Measurements from ENCODE around the gene SLC25A5.
"Not testable (repeated sequence)": the region's sequence is repeated elsewhere in the genome, so short reads cannot be mapped to it uniquely, and the experiment has no call there.

SLC25A5 gene

DNA sequence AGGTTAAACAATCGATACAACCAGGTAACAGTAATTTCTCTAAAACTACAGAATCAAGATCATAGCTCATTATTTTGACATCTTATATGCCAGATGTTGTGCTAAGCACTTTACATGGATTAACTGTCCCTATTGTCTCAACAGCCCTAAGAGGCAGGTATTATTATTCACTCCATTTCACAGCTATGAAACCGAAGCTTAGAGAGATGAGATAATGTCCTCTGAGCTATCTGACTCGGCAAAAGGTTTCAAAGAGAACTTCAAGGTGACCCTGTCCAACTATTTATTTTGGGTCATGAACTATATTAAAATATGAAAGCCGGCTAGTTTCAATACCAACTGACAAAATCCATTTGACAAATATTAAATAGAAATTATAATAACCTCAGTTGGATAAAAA lies 10.3 kb downstream of the SLC25A5 start:
- DNase-seq, result no peak

DNA sequence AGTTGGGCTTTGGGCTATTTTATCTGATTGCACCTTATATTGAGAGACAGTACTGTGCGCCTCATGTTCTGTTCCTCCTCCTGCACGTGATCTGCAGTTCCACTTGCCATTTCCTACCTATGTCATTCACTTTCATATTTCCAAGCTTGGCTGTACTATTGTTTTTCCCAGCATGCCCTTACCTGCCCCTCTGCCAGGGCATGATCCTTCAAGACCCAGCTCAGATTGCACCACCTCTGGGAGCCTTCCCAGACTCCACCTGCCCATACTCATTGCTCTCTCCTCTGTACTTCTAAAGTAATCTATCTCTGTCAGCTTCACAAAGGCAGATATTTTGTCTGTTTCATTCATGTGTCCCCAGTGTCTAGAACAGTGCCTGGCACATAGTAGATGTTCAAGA lies 11.6 kb downstream of the SLC25A5 start:
- DNase-seq, result no peak

DNA sequence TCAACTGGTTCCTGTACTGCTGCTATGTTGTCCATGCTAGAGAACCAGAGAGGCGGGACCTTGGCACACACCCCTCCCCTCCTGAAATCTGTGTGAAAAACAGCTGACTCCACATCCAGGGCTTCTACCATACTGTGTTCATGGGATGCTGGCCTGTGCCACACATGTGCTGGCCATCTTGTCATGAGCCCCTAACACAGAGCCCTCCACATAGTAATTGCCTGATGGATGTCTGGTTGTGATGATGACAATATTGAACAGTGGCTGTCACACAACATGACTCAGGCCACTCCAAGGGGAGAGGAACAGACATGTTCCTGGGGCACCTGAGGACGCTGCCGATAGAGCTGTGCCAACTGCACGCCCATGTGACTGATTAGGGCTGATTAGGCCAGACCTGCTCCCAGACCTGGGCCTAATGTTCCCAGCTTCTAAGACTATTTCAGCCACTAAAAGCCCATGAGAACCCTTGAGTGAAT lies 13.1 kb downstream of the SLC25A5 start:
- no peak for DNase-seq

DNA sequence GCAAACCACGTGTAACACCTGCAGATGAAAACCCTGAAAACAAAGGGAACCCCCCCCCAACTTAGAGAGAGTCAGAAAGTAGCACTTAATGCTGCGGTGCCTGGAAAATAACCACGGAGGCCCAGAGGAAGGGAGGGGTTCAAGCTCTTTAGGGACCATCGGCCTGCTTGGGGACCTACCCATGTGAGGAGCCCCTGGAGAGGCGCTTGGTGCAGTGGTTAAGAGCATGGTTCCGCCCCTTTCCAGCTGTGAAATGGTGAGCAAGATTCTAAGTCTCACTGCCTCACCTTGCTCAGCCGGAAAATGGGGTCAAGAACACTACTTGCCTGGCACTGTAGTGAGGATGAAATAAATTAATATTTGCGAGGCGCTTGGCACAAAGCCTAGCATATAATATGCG lies 13.8 kb downstream of the SLC25A5 start:
- no peak for DNase-seq

DNA sequence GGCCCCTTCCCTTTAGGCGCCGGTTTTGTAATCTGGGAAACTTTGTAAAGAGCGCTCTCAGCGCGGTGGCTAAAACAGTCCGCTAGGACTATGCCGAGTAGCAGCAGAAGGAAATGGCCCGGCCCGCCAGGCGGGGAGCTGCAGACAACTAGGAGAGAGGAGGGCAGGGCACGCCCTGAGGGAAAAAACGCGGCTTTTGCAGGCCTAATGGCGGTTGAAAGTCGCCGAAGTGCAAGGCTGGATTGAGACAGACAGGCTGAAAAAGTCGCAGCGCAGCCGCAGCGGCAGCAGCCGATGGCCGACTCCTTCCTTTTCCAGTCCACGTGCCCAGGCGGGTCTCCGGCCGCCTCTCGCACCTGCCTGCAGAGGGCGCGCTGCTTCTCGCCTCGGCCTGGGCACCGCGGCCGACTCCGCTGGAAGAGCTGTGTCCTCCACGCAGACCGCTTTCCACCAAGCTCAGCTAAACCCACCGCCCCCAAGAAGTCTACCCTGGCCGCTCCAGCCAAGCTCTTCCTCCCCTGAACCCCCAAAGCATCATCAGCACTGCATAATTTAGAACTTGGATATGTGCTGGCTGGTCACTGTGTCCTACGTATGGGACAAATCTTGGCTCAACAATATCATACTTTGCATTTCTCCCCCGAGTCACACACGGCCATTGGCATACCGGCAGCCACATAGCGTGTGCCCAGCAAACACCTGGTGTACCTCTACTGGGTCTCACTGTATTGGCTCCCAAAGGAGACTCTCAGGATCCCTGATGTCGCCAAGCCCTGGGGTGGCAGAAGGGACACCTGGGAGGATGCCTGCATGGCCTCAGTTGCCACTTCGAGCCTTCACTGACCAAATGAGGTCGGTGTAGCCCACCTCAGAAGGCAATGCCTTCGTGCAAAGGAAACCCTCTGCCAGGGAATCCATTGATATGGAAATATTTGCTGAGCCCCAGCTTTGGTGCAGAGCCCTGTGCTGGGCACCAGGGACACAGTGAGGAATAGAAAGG lies 14.5 kb downstream of the SLC25A5 start:
- DNase-seq, result peak; percentile 70

DNA sequence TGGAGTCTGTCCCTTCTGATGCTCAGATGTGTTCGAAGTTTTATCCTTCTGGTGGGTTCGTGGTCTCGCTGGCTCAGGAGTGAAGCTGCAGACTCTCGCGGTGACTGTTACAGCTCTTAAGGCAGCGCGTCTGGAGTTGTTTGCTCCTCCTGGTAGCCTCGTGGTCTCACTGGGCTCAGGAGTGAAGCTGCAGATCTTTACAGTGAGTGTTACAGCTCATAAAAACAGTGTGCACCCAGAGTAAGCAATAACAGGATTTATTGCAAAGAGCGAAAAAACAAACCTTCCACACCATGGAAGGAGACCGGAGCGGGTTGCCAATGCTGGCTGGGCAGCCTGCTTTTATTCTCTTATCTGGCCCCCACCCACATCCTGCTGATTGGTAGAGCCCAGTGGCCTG lies 18.5 kb downstream of the SLC25A5 start:
- DNase-seq, result no peak

DNA sequence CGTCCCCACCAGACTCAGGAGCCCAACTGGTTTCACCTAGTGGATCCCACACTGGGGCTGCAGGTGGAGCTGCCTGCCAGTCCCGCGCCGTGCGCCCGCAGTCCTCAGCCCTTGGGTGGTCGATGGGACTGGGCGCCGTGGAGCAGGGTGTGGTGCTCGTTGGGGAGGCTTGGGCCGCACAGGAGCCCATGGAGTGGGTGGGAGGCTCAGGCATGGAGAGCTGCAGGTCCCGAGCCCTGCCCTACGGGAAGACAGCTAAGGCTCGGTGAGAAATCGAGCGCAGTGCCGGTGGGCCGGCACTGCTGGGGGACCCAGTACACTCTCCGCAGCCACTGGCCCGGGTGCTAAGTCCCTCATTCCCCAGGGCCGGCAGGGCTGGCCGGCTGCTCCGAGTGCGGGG lies 19.5 kb downstream of the SLC25A5 start:
- not testable (repeated sequence) for DNase-seq

DNA sequence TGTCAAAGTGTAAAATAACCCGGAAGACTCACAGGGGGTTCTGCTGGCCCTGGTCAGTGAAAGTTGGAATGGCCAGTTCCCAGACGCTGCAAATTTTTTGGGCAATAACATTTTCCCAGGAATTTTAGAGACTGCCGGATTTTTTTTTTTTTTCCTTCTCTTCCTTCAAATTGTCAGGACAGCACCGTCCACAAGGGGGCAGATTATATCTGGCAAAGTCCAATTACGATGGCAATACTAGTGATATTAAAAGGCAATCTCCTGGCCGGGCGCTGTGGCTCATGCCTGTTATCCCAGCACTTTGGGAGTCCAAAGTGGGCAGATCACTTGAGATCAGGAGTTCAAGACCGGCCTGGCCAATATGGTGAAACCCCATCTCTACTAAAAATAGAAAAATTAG lies 20.5 kb downstream of the SLC25A5 start:
- DNase-seq, result peak; percentile 47

DNA sequence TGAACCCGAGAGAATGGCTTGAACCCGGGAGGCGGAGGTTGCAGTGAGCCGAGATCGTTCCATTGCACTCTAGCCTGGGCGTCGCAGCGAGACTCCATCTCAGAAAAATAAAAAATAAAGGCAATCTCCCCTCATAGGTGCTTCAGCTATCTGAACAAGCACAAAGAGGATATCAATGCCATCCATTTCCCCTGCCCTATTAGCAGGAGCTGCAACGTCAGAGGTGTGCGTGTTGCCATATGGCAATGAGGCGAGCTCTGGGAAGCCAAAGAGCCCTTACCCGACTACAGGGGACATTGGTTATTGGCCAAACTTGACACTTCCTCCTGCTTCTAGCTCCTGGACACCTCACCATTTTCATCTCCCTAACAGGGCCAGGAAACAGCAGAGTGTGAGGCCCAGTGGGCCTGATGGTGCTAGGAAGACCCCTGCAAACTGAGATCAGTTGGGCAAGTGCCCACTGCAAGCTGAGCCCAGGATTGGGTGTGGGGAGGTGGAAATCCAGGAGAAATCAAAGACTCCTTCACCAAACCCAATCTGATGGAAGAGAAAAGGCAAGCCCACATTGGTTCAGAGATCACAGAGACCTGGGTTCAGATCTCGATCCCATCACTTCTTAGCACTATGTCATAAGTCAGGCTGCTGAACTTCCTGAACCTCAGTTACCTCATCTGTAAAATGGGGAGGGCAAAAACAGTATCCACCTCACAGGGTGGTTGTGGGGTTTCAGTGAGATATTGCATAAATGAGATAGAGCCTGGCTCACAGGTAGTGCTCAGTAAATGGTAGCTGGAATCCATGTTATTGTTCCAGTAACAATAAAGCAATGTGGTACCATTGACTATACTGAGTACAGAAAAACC lies 21.2 kb downstream of the SLC25A5 start:
- no peak for DNase-seq

DNA sequence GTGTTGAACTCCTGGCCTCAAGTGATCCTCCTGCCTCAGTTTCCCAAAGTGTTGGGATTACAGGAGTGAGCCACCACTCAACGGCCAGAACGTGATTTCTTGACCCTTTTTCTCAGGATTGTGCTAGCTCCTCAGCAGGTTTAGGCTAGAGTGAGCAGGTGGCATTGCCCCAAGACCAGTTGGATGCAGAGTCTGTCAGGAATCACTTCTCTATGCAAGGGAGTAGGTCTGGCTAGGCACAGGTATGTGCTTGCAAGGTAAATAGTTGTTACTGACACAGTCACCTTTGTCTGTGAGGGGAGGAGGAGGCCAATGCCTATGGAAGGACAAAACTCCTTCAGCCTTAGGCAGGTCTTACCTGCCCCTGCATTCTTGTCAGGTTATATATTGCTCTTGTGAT lies 24.2 kb downstream of the SLC25A5 start:
- no peak for DNase-seq

DNA sequence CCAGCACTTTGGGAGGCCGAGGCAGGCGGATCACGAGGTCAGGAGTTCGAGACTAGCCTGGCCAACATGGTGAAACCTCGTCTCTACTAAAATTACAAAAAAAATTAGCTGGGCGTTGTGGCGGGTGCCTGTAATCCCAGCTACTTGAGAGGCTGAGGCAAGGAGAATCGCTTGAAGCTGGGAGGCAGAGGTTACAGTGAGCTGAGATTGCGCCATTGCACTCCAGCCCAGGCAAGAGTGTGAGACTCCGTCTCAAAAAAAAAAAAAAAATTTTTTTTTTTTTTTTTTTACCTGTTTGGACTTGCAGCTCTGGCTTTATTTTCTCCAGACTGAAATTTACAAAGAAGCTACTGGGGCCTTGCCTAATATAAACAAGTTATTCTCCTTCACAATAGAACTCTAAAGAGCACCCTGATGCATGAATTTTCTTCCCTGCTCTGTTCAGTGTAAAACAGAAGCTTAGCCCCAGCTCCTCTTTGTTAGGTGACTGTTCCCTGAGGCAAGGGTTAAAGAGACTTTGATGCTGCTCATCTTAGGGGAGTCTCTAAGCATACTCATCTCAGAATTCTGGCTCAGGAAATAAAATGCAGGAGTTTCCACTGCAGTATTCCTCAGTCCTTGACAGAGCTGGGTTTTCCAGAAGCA lies 25.7 kb downstream of the SLC25A5 start:
- not testable (repeated sequence) for DNase-seq

DNA sequence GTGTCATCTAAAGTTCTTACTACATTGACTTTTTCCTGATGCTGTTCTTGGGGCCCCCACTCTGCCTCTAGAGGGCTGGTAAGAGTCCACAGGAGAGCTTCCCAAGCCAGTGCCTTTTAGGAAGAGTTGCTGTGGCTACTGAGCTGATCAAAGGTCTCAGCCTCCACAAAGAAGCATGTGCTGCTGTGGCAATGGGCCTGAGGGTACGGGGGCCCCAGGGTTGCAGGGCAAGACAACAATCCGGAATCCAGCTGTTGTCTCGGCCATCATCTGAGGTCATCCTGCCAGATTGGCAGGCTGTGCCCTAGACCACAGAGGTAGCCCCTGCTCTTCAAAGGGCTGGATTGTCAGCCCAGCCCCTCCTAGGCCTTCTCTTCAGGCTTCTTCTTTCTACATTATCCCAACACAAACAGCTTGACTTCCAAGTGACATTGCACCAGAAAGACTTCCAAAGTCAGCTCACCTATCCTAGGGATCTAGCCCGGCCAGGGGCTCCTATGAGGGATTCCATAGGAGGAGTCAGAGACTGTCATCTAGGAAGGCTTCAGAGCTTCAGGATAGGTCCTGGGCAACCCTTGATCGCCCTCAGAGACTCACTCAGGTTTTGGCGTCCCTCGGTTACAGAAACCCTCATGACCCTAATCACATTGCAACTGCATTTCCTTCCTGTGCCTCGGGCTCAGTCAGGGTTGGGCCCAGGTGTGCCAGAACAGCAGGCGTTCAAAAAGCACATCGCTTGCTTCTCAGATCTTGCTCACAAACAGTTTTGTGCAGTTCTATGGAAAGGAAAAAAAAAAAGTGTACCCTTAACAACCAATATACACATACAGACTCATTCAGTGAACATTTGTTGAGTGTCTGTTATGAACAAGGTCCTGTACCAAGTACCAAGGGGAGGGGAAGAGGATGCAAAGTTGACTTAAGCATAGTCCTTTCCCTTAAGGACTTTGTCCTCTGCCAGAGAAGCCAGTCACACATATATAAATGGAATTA lies 27.8 kb downstream of the SLC25A5 start:
- DNase-seq, result no peak

DNA sequence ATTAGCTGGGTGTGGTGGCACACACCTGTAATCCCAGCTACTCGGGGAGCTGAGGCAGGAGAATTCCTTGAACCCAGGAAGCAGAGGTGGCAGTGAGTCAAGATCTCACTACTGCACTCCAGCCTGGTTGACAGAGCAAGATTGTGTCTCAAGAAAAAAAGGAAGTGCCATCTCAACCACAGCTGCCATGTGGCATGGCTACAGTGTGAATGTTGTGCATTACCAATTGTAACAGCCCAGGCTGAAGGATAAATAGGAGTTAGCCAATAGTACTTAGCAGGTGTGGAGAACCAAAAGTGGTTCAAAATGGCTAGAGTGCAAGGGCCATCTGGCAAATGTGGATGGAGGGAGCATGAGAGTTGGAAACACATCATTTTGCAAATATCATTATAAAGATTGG lies 28.9 kb downstream of the SLC25A5 start:
- no peak for DNase-seq

DNA sequence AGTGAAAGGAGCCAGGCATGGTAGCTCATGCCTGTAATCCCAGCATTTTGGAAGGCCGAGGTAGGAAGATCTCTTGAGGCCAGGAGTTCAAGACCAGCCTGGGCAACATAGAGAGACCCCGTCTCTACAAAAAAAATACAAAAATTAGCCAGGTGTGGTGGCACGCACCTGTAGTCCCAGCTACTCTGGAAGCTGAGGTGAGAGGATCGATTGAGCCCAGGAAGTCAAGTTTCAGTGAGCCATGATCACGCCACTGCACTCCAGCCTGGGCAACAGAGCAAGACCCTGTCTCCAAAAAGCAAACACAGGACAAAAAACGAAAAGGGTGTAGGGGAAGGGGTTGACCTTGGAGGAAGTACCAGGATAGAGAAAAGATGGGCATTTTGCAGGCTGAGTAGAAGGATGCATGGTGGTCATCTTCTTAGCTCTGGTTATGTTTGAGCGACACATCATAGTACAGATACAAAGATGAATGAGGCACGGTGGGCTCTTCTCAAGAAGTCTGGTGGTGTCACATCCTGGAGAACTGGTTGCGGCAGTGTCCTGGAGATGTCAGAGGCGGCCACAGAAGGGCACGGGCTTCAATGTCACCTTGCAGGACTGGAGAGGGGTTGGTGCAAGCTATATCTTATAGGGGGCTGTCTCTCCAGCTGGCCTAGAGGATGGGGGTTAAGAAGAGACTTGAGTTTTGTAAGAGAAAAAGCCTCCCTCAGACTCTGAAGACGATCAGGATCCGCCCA lies 32.0 kb downstream of the SLC25A5 start:
- no peak for DNase-seq

DNA sequence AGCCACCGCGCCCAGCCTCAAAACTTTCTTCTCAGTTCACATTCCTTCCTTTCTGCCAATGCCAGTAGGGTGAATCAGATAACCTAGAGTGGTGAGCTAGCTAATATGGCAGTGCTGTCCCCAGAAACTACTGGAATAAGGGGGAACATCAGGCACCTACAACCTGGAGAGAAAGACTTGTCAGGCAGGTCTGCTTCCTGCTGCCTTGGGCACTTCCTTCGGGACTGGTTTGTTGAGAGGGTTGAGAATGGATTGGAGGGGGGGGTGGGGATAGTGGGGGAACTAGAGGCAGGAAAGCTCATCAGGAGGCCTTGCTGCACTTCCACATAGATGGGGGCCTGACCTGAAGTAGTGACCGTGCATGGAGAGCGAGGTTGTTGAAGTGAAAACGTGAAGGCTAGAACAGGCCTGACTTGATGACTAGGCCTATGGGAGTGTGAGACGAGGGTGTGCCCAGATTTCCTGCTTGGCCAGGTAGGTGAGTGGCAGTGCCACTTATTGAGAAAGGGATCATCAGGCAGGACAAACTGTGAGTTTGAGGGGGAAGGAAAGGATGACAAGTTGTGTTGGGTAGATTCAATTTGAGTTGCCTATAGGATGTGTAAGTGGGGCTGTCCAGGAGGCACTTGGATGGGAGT lies 33.4 kb downstream of the SLC25A5 start:
- no peak for DNase-seq

DNA sequence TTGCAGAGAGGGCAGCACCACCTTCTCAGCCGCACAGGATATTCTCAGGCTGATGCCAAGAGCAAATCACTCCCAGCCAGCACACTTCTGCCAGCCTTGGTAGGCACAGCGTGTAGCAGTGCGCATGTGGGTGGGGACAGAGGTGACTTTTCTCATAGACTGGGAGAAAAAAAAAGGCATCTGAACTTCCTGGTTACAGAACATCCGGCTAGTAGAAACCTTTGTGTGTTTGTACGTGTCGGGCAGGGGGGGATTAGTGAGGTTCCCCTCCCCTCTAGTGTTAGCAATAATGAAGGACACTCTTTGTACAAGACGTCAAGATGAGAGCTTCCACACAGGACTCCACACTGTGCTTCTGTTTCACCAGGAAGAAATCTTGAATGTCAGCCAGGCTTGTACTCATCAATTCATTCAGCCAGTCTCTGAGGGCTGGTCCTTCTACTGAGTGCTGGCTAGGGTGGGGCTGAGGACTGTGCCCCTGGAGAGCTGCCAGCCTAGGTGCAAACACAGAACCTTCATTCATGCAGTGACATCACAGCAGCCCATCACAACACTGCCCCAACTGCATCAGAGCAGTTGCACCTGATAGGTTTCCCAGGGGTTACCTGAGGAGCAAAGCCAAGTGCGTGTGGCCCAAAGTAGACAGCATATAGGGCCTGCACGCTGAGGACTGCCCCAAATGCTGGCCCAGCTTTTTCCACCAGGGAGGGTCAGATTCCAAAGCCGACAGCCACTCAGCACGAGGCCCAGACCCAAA lies 34.7 kb downstream of the SLC25A5 start:
- peak; percentile 56 for DNase-seq

DNA sequence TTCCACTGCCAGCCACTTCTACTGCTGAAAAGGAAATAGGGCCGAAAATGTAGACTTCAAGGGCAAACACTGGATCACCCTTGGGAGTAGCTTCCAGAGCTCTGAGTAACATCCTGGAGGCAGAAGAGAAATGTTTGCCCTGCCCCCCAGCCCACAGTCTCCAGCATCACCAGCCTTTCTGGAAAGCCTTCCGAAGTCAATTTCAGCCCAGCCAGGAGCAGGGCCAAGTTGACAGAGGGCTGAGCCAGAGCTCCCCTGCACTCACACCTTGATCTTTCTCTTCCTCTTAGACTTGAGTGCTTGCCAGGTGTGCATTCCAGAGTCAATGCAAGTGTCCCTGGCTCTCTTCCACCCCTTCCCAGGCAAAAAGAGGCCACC lies 35.2 kb downstream of the SLC25A5 start:
- no peak for DNase-seq

DNA sequence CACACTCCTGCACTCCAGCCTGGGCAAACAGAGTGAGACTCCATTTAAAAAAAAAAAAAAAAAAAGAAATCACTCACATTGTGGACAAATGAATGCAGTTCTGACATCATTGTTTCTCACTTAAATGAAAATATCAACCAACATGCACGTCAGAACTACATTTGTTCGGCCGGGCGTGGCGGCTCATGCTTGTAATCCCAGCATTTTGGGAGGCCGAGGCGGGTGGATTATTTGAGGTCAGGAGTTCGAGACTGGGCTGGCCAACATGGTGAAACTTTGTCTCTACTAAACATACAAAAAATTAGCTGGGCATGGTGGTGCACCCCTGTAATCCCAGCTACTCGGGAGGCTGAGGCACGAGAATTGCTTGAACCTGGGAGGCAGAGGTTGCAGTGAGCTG lies 36.9 kb downstream of the SLC25A5 start:
- DNase-seq, result not testable (repeated sequence)

DNA sequence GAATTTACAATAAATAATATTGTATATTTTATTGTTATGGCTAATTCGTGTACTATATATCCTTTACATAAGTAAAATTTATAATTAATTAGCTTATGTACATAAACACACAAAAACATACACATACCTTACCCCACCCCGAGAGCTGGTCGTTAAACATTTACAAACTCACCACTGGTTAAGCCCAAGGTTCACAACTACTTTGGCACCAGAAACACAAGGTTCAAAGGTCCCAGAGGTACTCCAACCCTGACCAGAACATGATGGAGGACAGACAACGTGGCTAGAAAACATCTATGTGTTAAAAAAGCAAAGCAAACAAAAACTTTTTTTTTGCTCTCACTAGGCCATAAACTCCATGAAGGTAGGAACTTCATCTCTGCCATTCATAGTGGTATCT lies 37.7 kb downstream of the SLC25A5 start:
- DNase-seq, result no peak

DNA sequence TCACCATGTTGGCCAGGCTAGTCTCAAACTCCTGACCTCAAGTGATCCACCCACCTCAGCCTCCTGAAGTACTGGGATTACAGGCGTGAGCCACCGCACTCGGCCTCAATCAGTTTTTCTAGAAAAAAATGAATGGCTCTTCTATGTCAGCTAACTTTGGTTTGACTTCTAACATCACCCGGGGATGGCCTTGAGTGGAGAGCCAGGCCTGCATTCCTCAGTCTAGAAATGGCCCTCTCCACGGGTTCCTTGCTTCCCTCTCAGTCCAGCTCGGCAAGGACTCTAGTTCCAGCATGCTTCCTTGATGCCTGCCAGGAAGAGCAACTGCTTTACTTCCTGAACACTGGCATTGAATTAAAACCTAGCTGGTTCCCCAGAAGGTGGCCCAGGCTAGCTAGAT lies 39.0 kb downstream of the SLC25A5 start:
- DNase-seq, result no peak

Measured in CD4-positive, alpha-beta T cell treated with Interleukin-17A for 1 hour (primary cell).